PC-3 (cell line): ENCODE measurements around the gene CADPS2.

Source experiments
- EZH2phosphoT487 ChIP-seq: fragments of 300-600 bp; sonication (generic); IDR thresholded peaks from 2 replicates; pipeline ENCODE4 v1.6.1; 2018; ENCODE audit warnings: mild to moderate bottlenecking, antibody characterized with exemption, low read length, borderline replicate concordance
- TF ChIP-seq, protein P1 (sequence below): fragments of 300-600 bp; sonication (generic); conservative IDR thresholded peaks from 2 replicates; pipeline ENCODE4 v1.5.1; 2017; ENCODE audit warnings: antibody characterized with exemption, low read depth, mild to moderate bottlenecking, low read length

GRCh38 chr7:122300211-122300932, 585.9 kb downstream of the CADPS2 start:
- TF ChIP-seq, protein P1, sequence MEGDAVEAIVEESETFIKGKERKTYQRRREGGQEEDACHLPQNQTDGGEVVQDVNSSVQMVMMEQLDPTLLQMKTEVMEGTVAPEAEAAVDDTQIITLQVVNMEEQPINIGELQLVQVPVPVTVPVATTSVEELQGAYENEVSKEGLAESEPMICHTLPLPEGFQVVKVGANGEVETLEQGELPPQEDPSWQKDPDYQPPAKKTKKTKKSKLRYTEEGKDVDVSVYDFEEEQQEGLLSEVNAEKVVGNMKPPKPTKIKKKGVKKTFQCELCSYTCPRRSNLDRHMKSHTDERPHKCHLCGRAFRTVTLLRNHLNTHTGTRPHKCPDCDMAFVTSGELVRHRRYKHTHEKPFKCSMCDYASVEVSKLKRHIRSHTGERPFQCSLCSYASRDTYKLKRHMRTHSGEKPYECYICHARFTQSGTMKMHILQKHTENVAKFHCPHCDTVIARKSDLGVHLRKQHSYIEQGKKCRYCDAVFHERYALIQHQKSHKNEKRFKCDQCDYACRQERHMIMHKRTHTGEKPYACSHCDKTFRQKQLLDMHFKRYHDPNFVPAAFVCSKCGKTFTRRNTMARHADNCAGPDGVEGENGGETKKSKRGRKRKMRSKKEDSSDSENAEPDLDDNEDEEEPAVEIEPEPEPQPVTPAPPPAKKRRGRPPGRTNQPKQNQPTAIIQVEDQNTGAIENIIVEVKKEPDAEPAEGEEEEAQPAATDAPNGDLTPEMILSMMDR, result no peak
- no peak for TF ChIP-seq EZH2phosphoT487
